NCI-H2171 (cell line): ENCODE data around the gene CERS6.

Experiments used
- DNase-seq: peaks from one replicate; lab custom pipeline; 2025; lab: John Stamatoyannopoulos, UW

CERS6 gene

DNA sequence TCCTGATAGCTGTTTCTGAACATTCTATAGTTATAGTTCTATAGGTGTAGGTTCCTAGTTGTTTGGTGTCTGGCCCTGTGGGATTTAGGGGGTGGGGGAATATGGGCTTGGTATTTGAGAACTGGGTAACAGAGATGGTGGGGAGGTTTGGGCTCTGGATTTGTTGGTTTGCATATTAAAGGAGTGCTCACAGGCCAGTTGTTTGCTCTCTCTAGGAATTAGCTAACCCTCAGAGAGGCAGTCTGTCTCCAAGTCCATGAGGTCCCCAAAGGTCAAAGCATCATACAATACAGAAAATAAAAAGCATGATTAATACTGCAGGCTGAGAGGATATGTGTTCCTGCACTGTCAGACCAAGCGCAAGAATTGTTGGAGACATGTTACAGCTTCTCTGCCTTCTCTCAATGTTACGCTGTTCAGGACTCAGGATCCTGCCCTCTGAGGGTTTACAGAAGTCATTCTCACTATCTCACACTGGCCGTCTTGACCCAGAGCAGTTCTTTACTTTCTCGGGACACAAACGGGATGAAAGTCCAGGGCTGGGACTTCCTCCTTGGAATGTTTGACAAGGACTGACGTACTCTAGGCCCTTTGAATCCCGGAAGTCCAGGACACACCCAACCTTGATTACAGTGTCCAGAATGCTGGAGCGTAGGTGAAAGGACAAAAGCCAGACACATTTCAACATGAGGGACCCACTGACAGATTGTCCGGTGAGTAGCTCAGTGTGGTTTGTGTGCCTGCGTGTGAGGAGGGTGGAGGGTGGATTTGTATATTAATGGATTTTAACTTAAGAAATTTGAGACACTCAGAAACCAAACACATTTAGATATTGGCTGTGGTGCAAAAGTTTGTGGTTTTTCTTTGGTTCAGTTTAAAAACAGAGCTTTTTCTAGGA, 346.1 kb downstream of the CERS6 start, which contains the start of gene NOSTRIN:
TSS of gene NOSTRIN (plus strand) at position 677 of the 898 bp plus-strand sequence. CDS start at position 687, 10 bp downstream.
- DNase-seq, result no peak

DNA sequence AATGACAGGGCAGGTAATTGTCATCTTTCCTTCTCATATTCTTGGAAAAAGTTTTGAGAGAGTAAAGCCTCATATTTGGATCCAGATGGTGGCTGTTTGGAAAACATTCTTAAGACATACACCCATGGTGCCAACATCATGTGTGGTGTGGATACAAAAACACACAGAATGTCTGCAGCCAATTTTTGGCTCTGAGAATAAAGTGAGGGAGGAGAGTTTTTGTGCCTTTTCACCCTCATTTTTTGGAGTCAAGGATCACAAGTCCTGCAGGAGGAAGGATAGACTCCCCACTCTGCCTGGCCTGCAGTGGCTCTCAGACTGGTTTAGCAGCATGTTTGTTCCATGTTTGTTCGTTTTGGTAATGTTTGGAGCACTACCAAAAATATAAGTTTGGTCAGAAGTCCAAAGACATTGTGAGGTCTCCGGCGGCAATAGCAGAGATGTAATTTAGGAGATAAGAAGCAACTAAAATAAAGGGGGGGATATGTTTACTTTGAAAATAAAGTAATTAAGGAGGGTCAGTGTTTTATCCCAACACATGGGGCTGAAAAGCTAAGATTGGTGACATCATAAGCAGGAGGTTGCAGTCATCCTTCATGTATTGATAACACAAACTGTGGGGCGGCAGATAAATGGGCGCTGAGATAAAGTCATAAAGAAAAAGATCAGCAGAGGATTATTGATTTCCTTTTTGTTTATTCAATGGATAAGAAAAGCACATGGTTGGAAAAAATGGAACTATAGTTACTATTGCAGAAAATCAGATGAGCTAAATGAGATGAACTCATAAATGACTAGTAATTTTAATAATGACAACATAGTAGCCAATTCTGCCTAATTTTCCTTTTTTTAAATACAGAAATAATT, 347.0 kb downstream of the CERS6 start:
- DNase-seq, result no peak

DNA sequence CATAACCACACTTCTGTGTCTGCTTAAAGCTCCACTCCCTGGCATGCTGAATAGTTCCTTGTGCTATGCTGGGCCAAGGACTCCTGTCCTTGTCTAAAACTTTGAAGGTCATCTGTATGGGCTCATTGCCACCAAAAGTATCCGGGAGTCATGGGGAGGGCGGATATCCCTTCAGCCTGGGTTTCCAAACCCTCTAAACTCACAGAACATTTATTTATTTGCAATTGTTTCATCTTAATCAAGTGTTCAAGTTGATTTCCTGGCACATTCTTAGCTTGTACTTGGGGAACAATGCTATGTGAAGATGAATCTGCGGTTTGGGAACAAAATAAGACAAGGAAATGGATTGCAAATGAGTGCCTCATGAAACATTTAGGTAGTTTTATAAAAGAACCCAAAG, 348.1 kb downstream of the CERS6 start:
- no peak for DNase-seq

DNA sequence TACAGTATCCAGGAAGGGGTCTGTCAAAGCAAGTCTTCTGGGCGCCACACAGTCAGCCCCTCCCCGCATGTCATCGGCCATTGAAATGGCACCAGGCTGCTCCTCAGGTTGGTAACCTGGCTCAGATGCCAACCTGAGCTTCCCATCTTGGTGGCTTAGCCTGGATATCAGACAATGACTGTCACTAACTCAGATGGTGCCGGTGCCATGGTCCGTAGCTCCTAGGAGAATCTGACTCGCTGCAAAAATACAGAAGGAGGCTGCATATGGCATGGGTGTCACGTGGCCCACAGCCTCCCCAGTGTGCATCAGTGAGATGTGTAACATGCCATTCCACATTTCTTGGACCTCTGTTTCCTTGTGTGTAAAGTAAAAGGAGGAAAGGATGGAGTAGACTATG, 349.5 kb downstream of the CERS6 start:
- no peak for DNase-seq

DNA sequence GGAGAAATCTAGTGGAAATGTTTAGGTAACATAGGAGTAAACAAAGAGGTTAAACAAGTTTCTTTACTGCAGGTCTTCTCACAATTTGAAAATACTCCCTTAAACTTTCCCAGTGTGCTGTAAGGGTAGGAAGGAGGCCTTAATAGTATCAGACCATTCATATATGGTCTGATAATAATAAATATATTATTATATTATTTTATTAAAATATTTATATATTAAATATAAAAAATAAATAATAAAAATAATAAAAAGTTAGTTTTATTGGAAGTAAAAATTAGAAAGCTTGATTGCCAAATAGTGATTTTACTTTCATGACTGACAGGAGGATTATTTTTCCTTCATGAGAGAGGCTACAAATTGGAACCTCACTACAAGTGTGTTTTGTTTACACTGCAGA, 353.5 kb downstream of the CERS6 start:
- no peak for DNase-seq

DNA sequence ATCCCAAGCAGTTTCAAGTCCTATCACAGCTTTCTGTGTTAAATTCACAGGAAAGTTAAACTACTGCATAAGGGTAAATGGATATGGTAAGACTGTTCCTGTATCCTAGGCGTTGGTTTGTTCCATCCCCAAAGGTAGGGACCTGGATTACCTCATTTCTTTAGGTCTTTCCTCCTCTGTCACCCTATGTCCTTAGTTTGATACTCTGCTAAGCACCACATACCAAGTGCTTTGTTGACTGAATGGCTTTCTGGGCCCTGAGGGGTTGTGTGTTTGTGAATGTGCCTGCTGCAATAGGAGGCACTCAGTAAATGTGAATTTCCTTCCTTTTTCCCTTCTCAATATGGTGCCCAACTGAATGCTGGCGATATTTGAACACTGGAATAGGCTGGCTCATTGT, 354.2 kb downstream of the CERS6 start:
- DNase-seq, result no peak

DNA sequence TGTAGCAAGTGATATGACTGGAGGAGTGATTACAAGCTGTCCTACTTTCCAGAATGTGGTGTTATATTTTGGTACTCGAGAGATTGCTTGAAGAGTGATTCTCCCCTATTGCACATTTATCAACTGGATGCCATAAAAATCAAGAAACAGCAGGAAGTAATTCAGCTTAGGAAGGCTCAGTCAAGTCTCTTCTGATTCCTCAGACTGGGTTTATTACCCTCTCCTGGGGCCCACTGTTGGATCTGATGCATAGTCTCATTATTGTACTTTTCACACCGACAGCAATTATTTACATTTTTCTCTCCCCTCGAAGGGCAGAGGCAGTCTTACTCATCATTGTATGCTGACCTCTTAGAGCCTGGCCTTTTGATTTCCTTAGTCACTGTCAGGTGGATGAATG, 355.6 kb downstream of the CERS6 start:
- DNase-seq, result no peak

DNA sequence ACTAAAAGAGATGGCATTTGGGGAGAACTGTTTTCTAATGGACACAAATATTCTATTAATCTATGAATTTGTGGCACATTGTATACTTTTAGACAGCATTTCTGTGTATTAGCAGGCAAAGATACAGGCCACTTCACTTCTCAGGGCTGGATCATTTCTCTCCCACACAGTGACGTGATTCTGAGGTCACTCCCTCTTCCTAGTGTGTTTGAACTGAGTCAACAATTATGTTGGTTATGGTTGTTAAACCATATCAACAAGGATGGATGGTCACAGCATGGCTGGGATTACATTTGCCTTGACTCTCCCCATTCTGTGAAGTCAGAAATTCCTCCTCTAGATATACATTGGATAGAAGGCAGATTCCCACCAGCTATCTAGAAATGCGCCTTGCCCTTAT, 358.0 kb downstream of the CERS6 start:
- DNase-seq, result no peak

DNA sequence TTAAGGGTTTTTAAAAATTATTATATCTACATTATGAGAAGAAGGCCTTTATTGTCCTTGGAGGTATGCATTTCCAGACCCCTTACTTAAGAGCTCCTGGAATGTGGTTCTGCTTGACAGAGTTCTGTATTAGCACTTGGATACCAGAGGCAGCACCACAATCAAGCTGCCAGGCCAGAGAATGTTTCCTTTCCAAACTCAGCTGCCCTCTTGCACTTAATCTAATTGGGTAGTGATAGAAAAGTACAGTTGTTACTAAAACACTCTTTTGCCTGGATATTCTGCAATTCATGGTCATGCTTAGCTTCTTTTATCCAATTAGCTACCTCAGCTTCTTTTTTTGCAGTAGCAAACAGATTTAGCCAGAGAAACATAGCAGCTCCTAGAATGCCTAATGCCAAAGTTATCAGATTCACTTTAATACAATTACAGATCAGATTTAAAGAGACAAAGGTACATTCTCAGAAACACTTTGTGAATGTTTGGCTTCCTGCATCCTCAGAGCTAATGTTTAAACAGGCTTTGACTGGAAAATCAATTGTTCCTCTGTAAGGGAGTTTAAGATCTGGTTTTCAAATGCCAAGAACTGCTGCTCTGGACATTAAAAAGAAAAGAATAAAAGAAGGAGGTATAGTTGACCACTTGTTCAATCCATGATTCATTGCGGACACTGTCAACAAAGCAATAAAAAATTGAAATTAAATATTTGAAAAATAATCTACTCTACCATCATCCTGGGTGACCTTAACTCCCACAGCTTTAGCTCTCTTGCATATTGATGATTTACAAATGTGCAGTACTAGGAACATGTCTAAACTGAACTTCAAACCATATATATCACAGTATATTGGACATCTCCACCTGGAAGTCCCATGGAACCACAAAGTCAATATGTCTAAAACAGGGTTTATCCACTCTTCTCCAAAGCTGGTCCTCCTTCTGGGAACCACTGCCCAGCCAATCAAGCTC, 359.2 kb downstream of the CERS6 start:
- no peak for DNase-seq

DNA sequence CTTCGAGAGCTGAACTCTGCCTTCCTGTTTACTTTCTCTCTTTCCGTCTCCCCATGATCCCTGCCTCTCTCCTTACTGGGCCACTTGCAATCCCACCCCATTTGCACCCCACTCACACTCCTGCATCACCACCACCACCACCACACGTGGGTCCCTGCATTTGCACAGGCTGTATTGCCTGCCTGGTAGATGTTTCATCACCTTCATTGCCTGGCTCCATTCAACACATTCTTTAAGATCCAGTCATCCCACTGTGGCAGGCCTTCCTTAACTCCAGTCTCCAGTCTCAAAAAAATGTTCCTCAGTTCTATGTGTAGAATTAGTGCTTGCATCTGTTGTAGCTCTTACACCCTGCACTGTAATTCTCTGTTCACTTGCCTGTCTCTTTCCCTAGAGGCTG, 360.3 kb downstream of the CERS6 start:
- no peak for DNase-seq

DNA sequence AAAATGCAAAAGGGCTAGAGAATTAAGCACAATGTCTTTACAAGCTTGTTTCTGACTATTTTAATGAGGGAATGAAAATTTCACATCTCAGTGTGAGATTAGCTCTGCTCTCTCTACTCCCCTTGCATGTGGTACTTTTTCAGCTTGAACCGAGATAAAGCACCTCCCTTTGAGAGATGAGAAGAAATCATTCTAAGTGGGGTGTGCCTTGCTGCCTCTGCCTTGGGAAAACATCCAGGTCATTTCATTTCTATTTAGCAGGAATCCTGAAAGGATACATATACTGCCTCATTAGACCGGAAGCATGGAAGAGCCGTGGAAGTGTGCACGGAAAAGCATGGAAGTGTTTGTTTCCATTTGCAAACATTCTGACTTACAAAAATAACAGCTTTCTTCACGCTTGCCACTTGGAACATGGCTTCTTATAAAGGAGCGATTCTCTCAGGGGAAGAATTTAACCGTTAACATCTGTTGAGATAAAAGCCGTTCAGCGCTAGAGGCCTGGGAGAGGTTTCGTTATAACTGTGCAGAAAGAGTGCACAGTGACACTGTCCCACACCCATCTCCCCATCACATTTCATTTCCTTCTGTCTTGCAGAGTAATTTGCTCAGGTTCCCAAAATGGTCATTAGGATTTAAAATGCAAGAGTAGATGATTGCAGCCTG, 363.1 kb downstream of the CERS6 start:
- no peak for DNase-seq

DNA sequence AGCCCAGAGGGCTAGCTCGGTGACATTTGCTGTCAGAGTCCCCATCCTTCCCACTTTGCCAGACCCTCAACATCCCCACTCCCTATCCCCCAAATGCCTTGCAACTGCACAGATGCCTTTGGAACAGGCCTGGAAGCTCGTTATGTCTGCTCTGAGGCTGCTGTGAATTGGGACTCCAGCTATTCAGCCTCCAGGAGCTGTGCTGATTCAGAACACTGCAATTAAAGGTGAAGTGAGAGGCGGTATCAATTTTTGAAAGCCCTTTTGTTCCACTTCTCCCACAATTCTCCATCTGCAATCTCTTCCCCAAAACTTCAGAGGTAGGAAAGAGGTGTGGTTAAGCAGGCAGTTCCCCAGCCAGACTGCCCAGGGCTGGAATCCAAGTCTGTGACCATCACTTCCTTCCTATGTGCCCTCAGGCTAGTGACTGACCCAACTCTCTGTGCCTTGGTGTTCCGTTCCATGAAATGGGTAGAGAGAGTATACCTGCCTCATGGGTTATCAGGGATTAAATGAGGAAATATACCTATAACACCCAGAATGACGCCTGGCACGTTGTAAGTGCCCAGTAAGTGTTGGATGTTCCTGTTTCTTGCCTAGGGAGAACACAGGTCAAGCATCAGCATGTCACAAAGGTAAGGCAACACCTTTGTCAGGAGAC, 363.9 kb downstream of the CERS6 start:
- DNase-seq, result no peak

DNA sequence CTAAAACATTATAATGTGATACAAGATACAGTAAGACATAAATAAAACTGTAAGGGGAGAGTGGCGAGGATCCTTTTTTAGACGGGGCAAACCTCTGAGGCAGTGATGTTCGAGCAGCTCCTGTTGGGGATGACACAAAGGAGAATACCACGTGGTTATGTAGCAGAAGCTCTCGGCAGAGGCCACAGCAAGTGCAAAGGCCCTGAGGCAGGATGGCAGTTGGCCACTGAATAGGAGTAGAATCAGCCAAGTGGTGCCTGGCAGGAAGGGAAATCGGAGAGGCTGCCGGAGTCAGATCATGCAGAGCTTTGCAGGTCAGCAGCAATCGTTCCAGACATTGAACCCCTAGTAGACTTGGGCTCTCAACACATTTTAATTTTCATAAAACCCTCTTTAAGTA, 365.5 kb downstream of the CERS6 start:
- no peak for DNase-seq

DNA sequence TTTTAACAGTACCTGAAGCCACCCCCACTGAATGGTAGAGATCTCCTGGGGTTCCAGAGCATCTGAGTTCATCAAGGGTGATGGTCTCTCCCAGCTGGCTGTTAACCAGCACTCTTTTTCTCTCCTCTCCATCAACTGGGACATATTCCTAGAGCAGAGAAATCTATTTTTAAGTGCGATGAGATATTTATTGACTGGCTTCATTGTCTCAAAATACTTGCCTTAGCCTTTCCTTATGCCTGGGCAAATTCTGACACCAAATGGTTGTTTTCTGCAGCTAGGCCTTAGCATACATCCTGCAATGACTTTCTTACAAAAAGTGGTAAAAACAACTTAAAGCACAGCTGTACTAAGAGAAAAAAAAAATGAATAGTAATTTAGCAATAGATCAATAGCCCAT, 365.9 kb downstream of the CERS6 start:
- DNase-seq, result no peak
